GM12878 (cell line): ENCODE results near the gene EEF1B2. TPM values are rescaled to one million over a fixed set of nuclear protein-coding genes. Genes with fewer than 3 reads are reported as not detected.

Experiments
- CBFB ChIP-seq: IDR thresholded peaks from 2 replicates; pipeline ENCODE4 v1.6.1; 2016; ENCODE audit warnings: antibody characterized with exemption, low read depth
- CHD1 ChIP-seq: IDR thresholded peaks from 2 replicates; pipeline ENCODE4 v1.6.1; 2012; ENCODE audit warnings: low read depth, low read length, improper control_type of control experiment
- IRF4 ChIP-seq: IDR thresholded peaks from 2 replicates; pipeline ENCODE4 v1.6.1; 2011; ENCODE audit warnings: low read depth, low read length
- IRF5 ChIP-seq: fragments of 450-650 bp; IDR thresholded peaks from 2 replicates; pipeline ENCODE4 v1.6.1; 2017; ENCODE audit warnings: borderline replicate concordance
- MTA2 ChIP-seq: fragments of 450-650 bp; IDR thresholded peaks from 2 replicates; pipeline ENCODE4 v1.6.1; 2016; ENCODE audit warnings: low read depth, mild to moderate bottlenecking, moderate library complexity
- MTA3 ChIP-seq: IDR thresholded peaks from 2 replicates; pipeline ENCODE4 v1.6.1; 2012; ENCODE audit warnings: low read length, inconsistent platforms, borderline replicate concordance
- MXI1 ChIP-seq: fragments of 150-350 bp; IDR thresholded peaks from 2 replicates; pipeline ENCODE4 v1.6.1; 2011; ENCODE audit warnings: low read depth, mild to moderate bottlenecking, inconsistent platforms, low read length, improper control_type of control experiment
- POLR2A ChIP-seq: IDR thresholded peaks from 2 replicates; pipeline ENCODE4 v1.6.1; 2011; ENCODE audit warnings: low read depth, mild to moderate bottlenecking, low read length
- POLR2AphosphoS5 ChIP-seq: IDR thresholded peaks from 2 replicates; pipeline ENCODE4 v1.6.1; 2011; ENCODE audit warnings: mild to moderate bottlenecking, low read length, inconsistent platforms
- POU2F2 ChIP-seq: IDR thresholded peaks from 3 replicates; pipeline ENCODE4 v1.6.1; 2011; ENCODE audit warnings: low read depth, mild to moderate bottlenecking, low read length, borderline replicate concordance
- PRDM15 ChIP-seq: fragments of 450-650 bp; formaldehyde crosslinking; IDR thresholded peaks from 2 replicates; pipeline ENCODE4 v1.4.0; 2020; ENCODE audit warnings: mild to moderate bottlenecking, moderate library complexity
- SUPT20H ChIP-seq: IDR thresholded peaks from 2 replicates; pipeline ENCODE4 v1.6.1; 2011; ENCODE audit warnings: low read depth, mild to moderate bottlenecking, low read length, moderate library complexity, borderline replicate concordance; ENCODE audit not compliant: control insufficient read depth
- TBL1XR1 ChIP-seq: IDR thresholded peaks from 2 replicates; pipeline ENCODE4 v1.6.1; 2012; ENCODE audit warnings: low read depth, low read length, improper control_type of control experiment
- TCF7 ChIP-seq: IDR thresholded peaks from 2 replicates; pipeline ENCODE4 v1.6.1; 2014; ENCODE audit warnings: antibody characterized with exemption, borderline replicate concordance
- ZBTB11 ChIP-seq: fragments of 450-650 bp; formaldehyde crosslinking; IDR thresholded peaks from 2 replicates; pipeline ENCODE4 v1.5.0; 2022; ENCODE audit warnings: mild to moderate bottlenecking, missing genetic modification characterization
- ZBTB40 ChIP-seq: fragments of 450-650 bp; IDR thresholded peaks from 2 replicates; pipeline ENCODE4 v1.6.1; 2016; ENCODE audit warnings: mild to moderate bottlenecking, moderate library complexity, borderline replicate concordance
- ZNF384 ChIP-seq: IDR thresholded peaks from 2 replicates; pipeline ENCODE4 v1.6.1; 2012; ENCODE audit warnings: low read depth, mild to moderate bottlenecking, low read length, improper control_type of control experiment, borderline replicate concordance
- polyA plus RNA-seq, 11 experiments: library from polyadenylated mRNA; depleted of rRNA in 4 of 11; unstranded in 6 of 11; stranded (reverse) in 5 of 11; fragments of >200 nt; fragmentation: Nextera tagmentation in 4 of 11; fragmentation: Illumina TruSeq in 1 of 11; extraction: Ambion mirVana in 4 of 11; extraction: Trizol in 1 of 11; gene quantifications; 1 replicate in 1 of 11; 2 replicates in 10 of 11; pipeline versions ENCODE4 v1.2.1 to v1.2.3, GENCODE V29; 2011 to 2016; ENCODE audit warnings: inconsistent platforms in 2 of 11, missing spikeins in 2 of 11, low read depth in 1 of 11
- total RNA-seq, 4 experiments: library from RNA; depleted of rRNA in 3 of 4; stranded (reverse); fragments of >200 nt in 3 of 4; fragmentation: Illumina TruSeq in 1 of 4; extraction: Trizol in 1 of 4; gene quantifications; 2 replicates each; pipeline versions ENCODE4 v1.2.1 to v1.2.3, GENCODE V29; 2013 to 2021

The EEF1B2 gene
- total and polyA plus RNA-seq, 10 of the 15 experiments (the other 5 are each of a cell fraction or from before 2014, with no cell fraction given) = 719 to 2,110 (median 1,232) TPM

GRCh38 chr2:206159346-206160124 is at the start of gene EEF1B2, which contains the start of gene NDUFS1 (continued):
- TF ChIP-seq TCF7 = no peak
- no peak for TF ChIP-seq IRF4
- no peak for TF ChIP-seq ZNF384
- TF ChIP-seq IRF5 = no peak
- TF ChIP-seq TBL1XR1 = peak; percentile 32; the same call in 1 of the 2 replicates
- TF ChIP-seq CBFB = peak; percentile 42; the same call in 1 of the 2 replicates
- peak; percentile 91 for TF ChIP-seq MTA2
- TF ChIP-seq MTA3 = no peak
- peak; percentile 94 for TF ChIP-seq ZBTB40
- peak; percentile 87 for TF ChIP-seq POLR2AphosphoS5
- TF ChIP-seq POLR2A = peak; percentile 83
- TF ChIP-seq PRDM15 (CRISPR knock-in tag) = no peak
- no peak for TF ChIP-seq SUPT20H
- TF ChIP-seq POU2F2 = no peak
- TF ChIP-seq CHD1 = peak; percentile 79; the same call in 1 of the 2 replicates
- peak; percentile 91 for TF ChIP-seq MXI1
- no peak for TF ChIP-seq ZBTB11
